Glomerular visceral epithelial cell (primary cell): ENCODE measurements around the gene USP32.
"Not testable (repeated sequence)": the region's sequence is repeated elsewhere in the genome, so short reads cannot be mapped to it uniquely, and the experiment has no call there.

ENCODE experiments used
- DNase-seq: peaks from one replicate; pipeline ENCODE4 v3.0.0-alpha.2; 2016; ENCODE audit errors: extremely low spot score

Gene USP32

GRCh38 chr17:60240290-60240689 is 151.6 kb downstream of the USP32 start:
- DNase-seq = no peak

- DNase-seq = peak; percentile 7
These were observed 160.2 kb downstream of the USP32 start for GRCh38 chr17:60231691-60232090.

- DNase-seq = peak; percentile 18
These were observed 160.7 kb downstream of the USP32 start for GRCh38 chr17:60231234-60231633.

GRCh38 chr17:60230358-60230757 is 161.6 kb downstream of the USP32 start:
- no peak for DNase-seq

GRCh38 chr17:60229188-60229802 is 162.6 kb downstream of the USP32 start:
- DNase-seq = no peak

- not testable (repeated sequence) for DNase-seq
These were observed 164.7 kb downstream of the USP32 start for GRCh38 chr17:60227276-60227675.

GRCh38 chr17:60224064-60224463 is 167.9 kb downstream of the USP32 start:
- no peak for DNase-seq

GRCh38 chr17:60223456-60223855 is 168.5 kb downstream of the USP32 start:
- DNase-seq = no peak

- DNase-seq = not testable (repeated sequence)
These were observed 173.2 kb downstream of the USP32 start for GRCh38 chr17:60218774-60219173.

- not testable (repeated sequence) for DNase-seq
These were observed 176.0 kb downstream of the USP32 start for GRCh38 chr17:60215895-60216294.

- not testable (repeated sequence) for DNase-seq
These were observed 180.7 kb downstream of the USP32 start for GRCh38 chr17:60211282-60211681.

GRCh38 chr17:60208302-60208701 is 183.6 kb downstream of the USP32 start:
- DNase-seq = not testable (repeated sequence)

- DNase-seq = not testable (repeated sequence)
These were observed 186.2 kb downstream of the USP32 start for GRCh38 chr17:60205782-60206181.

GRCh38 chr17:60198630-60199029 is 193.3 kb downstream of the USP32 start:
- not testable (repeated sequence) for DNase-seq

GRCh38 chr17:60194141-60194540 is 197.8 kb downstream of the USP32 start:
- not testable (repeated sequence) for DNase-seq

GRCh38 chr17:60193482-60193881 is 198.5 kb downstream of the USP32 start:
- DNase-seq = no peak

- DNase-seq = not testable (repeated sequence)
These were observed 198.9 kb downstream of the USP32 start for GRCh38 chr17:60193032-60193431.

- not testable (repeated sequence) for DNase-seq
These were observed 201.9 kb downstream of the USP32 start for GRCh38 chr17:60190032-60190431.

- no peak for DNase-seq
These were observed 203.2 kb downstream of the USP32 start for GRCh38 chr17:60188759-60189158.

- peak; percentile 49 for DNase-seq
These were observed 204.8 kb downstream of the USP32 start for GRCh38 chr17:60186846-60187745.

GRCh38 chr17:60186372-60186771 is 205.6 kb downstream of the USP32 start:
- not testable (repeated sequence) for DNase-seq

GRCh38 chr17:60180380-60180779 is 211.6 kb downstream of the USP32 start:
- DNase-seq = not testable (repeated sequence)

GRCh38 chr17:60178180-60178579 is 213.8 kb downstream of the USP32 start:
- not testable (repeated sequence) for DNase-seq
